ENCODE data around the gene MIEF1. TPM values are rescaled to one million over a fixed set of nuclear protein-coding genes. Genes with fewer than 3 reads are reported as not detected.

MIEF1 gene
- total RNA-seq, 1 donor from 2014 or later, result 29.2 TPM

- TF ChIP-seq, protein P1, sequence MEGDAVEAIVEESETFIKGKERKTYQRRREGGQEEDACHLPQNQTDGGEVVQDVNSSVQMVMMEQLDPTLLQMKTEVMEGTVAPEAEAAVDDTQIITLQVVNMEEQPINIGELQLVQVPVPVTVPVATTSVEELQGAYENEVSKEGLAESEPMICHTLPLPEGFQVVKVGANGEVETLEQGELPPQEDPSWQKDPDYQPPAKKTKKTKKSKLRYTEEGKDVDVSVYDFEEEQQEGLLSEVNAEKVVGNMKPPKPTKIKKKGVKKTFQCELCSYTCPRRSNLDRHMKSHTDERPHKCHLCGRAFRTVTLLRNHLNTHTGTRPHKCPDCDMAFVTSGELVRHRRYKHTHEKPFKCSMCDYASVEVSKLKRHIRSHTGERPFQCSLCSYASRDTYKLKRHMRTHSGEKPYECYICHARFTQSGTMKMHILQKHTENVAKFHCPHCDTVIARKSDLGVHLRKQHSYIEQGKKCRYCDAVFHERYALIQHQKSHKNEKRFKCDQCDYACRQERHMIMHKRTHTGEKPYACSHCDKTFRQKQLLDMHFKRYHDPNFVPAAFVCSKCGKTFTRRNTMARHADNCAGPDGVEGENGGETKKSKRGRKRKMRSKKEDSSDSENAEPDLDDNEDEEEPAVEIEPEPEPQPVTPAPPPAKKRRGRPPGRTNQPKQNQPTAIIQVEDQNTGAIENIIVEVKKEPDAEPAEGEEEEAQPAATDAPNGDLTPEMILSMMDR (IDR thresholded peaks at IDR 0.05; ENCODE audit: unreplicated experiment), result no peak
- H3K27me3 Mint-ChIP-seq (ENCODE audit: unreplicated experiment), result peaks cover 7% of the 10 kb centered on the region
Measured at GRCh38 chr22:39527481-39527961, 25.4 kb downstream of the MIEF1 start.

DNA sequence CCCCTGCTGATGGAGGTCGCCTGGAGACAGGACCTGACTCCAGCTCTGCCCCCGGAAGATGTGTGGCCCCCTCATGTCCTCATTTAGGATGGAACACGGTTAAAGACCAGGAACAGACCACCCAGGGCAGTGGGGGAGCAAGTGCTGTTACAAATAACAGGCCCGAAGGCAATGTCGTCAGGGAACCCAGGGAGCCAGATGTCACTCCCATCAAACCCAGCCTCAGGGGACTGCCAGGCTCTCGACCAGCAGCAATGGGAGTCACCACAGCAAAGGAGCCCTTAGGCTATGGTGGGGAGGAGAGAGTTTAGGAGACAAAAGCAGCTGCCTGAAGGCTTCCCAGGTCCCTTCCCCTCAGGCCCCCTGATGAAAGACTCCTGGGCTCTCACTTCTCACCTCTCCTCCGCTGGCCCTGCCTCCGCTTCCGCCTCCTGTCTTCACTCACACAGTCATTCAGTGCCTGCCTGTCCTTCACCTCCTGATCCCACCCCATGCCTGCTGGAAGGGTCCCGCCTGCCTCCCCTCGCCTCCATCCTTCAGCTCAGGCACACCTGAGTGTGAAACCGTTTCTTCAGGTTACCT, 26.1 kb downstream of the MIEF1 start:
- no peak overlapping the region for H3K4me3 Mint-ChIP-seq (ENCODE audit: unreplicated experiment)
- no peaks in the 10 kb centered on the region for H3K9me3 Mint-ChIP-seq (ENCODE audit: unreplicated experiment)
- peaks cover 56% of the 10 kb centered on the region for H3K4me1 Mint-ChIP-seq (ENCODE audit: unreplicated experiment)
- H3K27me3 Mint-ChIP-seq (ENCODE audit: unreplicated experiment), result peaks cover 2% of the 10 kb centered on the region
- TF ChIP-seq, protein P1 (IDR thresholded peaks at IDR 0.05; ENCODE audit: unreplicated experiment), result no peak
- no peak for DNase-seq (ENCODE audit: low spot score)
- peaks cover 26% of the 10 kb centered on the region for H3K36me3 Mint-ChIP-seq (ENCODE audit: low read depth, unreplicated experiment)
- H3K27ac Mint-ChIP-seq (ENCODE audit: unreplicated experiment), result no peak overlapping the region

More at GRCh38 chr22:39527481-39527961, 25.4 kb downstream of the MIEF1 start:
- no peak for DNase-seq (ENCODE audit: low spot score)
- Mint-ChIP-seq H3K9me3 (ENCODE audit: unreplicated experiment) (no peaks in the 10 kb centered on the region), H3K4me1 (ENCODE audit: unreplicated experiment) (peaks cover 57% of the 10 kb centered on the region), H3K4me3 (ENCODE audit: unreplicated experiment) (peak overlapping the region; percentile 59), H3K27ac (ENCODE audit: unreplicated experiment) (no peak overlapping the region), H3K36me3 (ENCODE audit: low read depth, unreplicated experiment) (peaks cover 32% of the 10 kb centered on the region)

DNA sequence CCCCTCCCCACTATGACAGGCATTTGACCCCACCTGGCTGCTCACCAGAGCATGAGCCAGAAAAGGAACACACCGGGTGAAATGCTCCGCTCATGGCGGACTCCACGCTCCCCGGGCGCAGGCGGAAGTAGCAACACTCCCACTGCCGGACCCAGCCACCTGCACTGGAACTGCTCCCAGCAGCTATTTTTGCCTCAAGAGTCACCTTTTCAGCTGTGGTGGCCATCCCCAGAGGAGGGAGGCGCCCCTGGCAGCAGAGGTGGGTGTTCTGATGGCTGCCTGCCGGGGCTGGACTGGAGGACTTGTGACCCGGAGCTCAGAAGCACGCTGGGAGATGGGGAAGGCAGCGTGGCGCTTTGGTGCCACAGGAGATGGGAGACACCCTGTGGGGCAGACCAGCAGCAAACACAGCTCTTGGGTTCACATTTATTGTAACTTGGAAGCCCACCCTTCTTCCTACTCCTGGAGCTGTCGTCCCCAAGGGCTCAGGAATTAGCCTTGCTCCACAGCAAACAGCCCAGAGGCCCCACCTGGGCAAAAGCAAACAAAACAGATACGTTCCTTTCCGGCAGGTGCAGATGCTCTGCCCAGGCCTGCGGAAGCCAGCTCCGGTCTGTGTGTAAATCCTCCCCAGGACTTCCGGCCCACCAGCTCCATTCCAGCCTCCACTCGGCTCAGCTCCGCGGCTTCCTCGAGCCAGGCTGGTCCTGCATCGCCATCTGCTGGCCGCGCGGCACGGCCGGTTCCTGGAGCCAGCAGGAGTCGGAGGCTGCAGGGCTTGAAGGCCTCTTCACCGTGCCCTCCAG, 26.8 kb downstream of the MIEF1 start:
- TF ChIP-seq, protein P1 (IDR thresholded peaks at IDR 0.05; ENCODE audit: unreplicated experiment), result peak; percentile 86
- H3K9me3 Mint-ChIP-seq (ENCODE audit: unreplicated experiment), result no peaks in the 10 kb centered on the region
- no peaks in the 10 kb centered on the region for H3K27me3 Mint-ChIP-seq (ENCODE audit: unreplicated experiment)
- H3K4me3 Mint-ChIP-seq (ENCODE audit: unreplicated experiment), result no peak overlapping the region
- H3K4me1 Mint-ChIP-seq (ENCODE audit: unreplicated experiment), result peaks cover 55% of the 10 kb centered on the region
- DNase-seq (ENCODE audit: low spot score), result peak; percentile 93
- H3K27ac Mint-ChIP-seq (ENCODE audit: unreplicated experiment), result no peak overlapping the region
- H3K36me3 Mint-ChIP-seq (ENCODE audit: low read depth, unreplicated experiment), result peaks cover 22% of the 10 kb centered on the region

GRCh38 chr22:39529487-39529851, 27.4 kb downstream of the MIEF1 start:
- Mint-ChIP-seq H3K4me3 (ENCODE audit: unreplicated experiment) (no peak overlapping the region), H3K36me3 (ENCODE audit: low read depth, unreplicated experiment) (peaks cover 22% of the 10 kb centered on the region), H3K27ac (ENCODE audit: unreplicated experiment) (no peak overlapping the region), H3K4me1 (ENCODE audit: unreplicated experiment) (peaks cover 58% of the 10 kb centered on the region), H3K9me3 (ENCODE audit: unreplicated experiment) (no peaks in the 10 kb centered on the region), H3K27me3 (ENCODE audit: unreplicated experiment) (peaks cover 3% of the 10 kb centered on the region)
- TF ChIP-seq, protein P1 (IDR thresholded peaks at IDR 0.05; ENCODE audit: unreplicated experiment), result peak; percentile 6
- no peak for DNase-seq (ENCODE audit: low spot score)

GRCh38 chr22:39530116-39530515, 28.0 kb downstream of the MIEF1 start:
- H3K27me3 Mint-ChIP-seq (ENCODE audit: unreplicated experiment), result peaks cover 3% of the 10 kb centered on the region
- TF ChIP-seq, protein P1 (IDR thresholded peaks at IDR 0.05; ENCODE audit: unreplicated experiment), result no peak
- DNase-seq (ENCODE audit: low spot score), result no peak
- peaks cover 15% of the 10 kb centered on the region for H3K36me3 Mint-ChIP-seq (ENCODE audit: low read depth, unreplicated experiment)
- no peaks in the 10 kb centered on the region for H3K9me3 Mint-ChIP-seq (ENCODE audit: unreplicated experiment)
- peaks cover 52% of the 10 kb centered on the region for H3K4me1 Mint-ChIP-seq (ENCODE audit: unreplicated experiment)
- H3K4me3 Mint-ChIP-seq (ENCODE audit: unreplicated experiment), result peak overlapping the region; percentile 3
- no peak overlapping the region for H3K27ac Mint-ChIP-seq (ENCODE audit: unreplicated experiment)
